ENCODE measurements around the gene MNX1. TPM values are rescaled to one million over a fixed set of nuclear protein-coding genes. Genes with fewer than 3 reads are reported as not detected.

The MNX1 gene
- total RNA-seq, 2 donors from 2014 or later, result not detected

GRCh38 chr7:157007470-157008066 is 2.9 kb downstream of the MNX1 start:
- H3K4me3 ChIP-seq, result no peak overlapping the region
- no peak for TF ChIP-seq CTCF (IDR thresholded peaks at IDR 0.05)
- H3K27ac ChIP-seq, result no peak overlapping the region
- DNase-seq (ENCODE audit: low spot score), result no peak
- peaks cover 0 to 42% of the 10 kb centered on the region in 2 donors for H3K4me1 ChIP-seq
- H3K9me3 ChIP-seq, result no peaks in the 10 kb centered on the region
- H3K36me3 ChIP-seq, result no peaks in the 10 kb centered on the region
- peaks cover 24 to 71% of the 10 kb centered on the region in 2 donors for H3K27me3 ChIP-seq

- Histone ChIP-seq H3K36me3 (no peaks in the 10 kb centered on the region), H3K27ac (no peak overlapping the region), H3K9me3 (no peaks in the 10 kb centered on the region), H3K4me1 (peaks cover 0 to 43% of the 10 kb centered on the region in 2 donors), H3K27me3 (peaks cover 27 to 74% of the 10 kb centered on the region in 2 donors), H3K4me3 (no peak overlapping the region)
- no peak for TF ChIP-seq CTCF (IDR thresholded peaks at IDR 0.05)
- no peak for DNase-seq (ENCODE audit: low spot score)
These were observed 3.5 kb downstream of the MNX1 start for GRCh38 chr7:157006829-157007469.

GRCh38 chr7:157006205-157006747 is 4.2 kb downstream of the MNX1 start:
- H3K27ac ChIP-seq, result no peak overlapping the region
- H3K4me1 ChIP-seq, result peaks cover 0 to 43% of the 10 kb centered on the region in 2 donors
- no peak for TF ChIP-seq CTCF (IDR thresholded peaks at IDR 0.05)
- H3K36me3 ChIP-seq, result no peaks in the 10 kb centered on the region
- peaks cover 33 to 70% of the 10 kb centered on the region in 2 donors for H3K27me3 ChIP-seq
- H3K4me3 ChIP-seq, result no peak overlapping the region
- no peak for DNase-seq (ENCODE audit: low spot score)
- H3K9me3 ChIP-seq, result no peaks in the 10 kb centered on the region

- Histone ChIP-seq H3K9me3 (no peaks in the 10 kb centered on the region), H3K27ac (no peak overlapping the region), H3K36me3 (no peaks in the 10 kb centered on the region), H3K4me1 (peaks cover 0 to 41% of the 10 kb centered on the region in 2 donors), H3K4me3 (peak overlapping the region in 1 of 2 donors; percentile 6), H3K27me3 (peaks cover 33 to 76% of the 10 kb centered on the region in 2 donors)
- DNase-seq (ENCODE audit: low spot score), result no peak
- TF ChIP-seq CTCF (IDR thresholded peaks at IDR 0.05), result no peak
These were observed 4.8 kb downstream of the MNX1 start for GRCh38 chr7:157005456-157006204.

GRCh38 chr7:157004521-157005455 is 5.7 kb downstream of the MNX1 start:
- no peaks in the 10 kb centered on the region for H3K36me3 ChIP-seq
- H3K9me3 ChIP-seq, result no peaks in the 10 kb centered on the region
- no peak for DNase-seq (ENCODE audit: low spot score)
- H3K27ac ChIP-seq, result no peak overlapping the region
- H3K4me1 ChIP-seq, result peaks cover 0 to 49% of the 10 kb centered on the region in 2 donors
- TF ChIP-seq CTCF (IDR thresholded peaks at IDR 0.05), result no peak
- H3K4me3 ChIP-seq, result peak overlapping the region in 1 of 2 donors; percentile 6
- peaks cover 33 to 79% of the 10 kb centered on the region in 2 donors for H3K27me3 ChIP-seq
